T47D (cell line): ENCODE measurements around the gene EIF4G3.

Source experiments
- DNase-seq, 2 experiments: peaks; one replicate each; pipeline versions ENCODE4 v3.0.0 to v3.0.0-alpha.2; 2011 to 2012; ENCODE audit warnings: low read depth in 1 of 2, low spot score in 1 of 2
- JUND ChIP-seq: IDR thresholded peaks from 2 replicates; pipeline ENCODE4 v1.6.1; 2012; ENCODE audit warnings: low read depth
- in situ Hi-C: cut with HindIII; loops from 2 replicates; pipeline ENCODE4 v1.10.0; 2016; ENCODE audit warnings: low sequenced_read_pairs, low pct_unique_long_range_greater_than_20kb

The EIF4G3 gene

DNA sequence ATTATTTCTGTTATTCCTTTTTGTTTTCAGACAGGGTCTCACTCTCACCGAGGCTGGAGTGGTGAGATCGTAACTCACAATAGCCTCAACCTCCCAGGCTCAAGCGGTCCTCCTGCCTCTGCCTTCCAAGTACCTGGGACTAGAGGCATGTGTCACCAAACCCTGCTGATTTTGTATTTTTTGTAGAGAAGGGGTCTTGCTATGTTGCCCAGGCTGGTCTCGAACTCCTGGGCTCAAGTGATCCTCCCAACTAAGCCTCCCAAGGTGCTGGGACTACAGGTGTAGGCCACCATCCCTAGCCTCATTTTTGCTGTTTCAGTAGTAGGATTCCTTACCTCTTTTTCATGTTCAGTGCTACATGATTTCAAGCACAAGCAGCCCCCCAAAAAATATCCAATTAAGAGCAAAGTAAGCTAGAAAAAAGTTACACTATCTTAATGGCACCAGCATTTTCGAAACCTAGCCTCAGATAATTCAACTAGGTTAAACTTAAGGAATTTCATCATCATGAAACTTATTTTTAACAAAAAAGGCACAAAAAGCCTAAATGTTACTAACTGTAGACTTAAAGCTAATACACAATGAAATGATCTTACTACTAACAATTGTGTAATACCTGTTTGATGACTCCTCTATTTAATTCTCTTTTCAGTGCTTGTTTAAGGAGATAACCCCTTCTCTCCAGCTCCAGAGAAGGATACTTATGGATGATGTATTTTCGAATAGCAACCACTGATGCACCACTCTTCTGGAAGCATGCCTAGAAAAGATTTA, 406.2 kb downstream of the EIF4G3 start:
- in situ Hi-C loops: no loop called here
- TF ChIP-seq JUND: no peak
- no peak for DNase-seq

GRCh38 chr1:20767271-20767670, 409.4 kb downstream of the EIF4G3 start:
- in situ Hi-C loops: no loop called here
- no peak for TF ChIP-seq JUND
- DNase-seq: no peak

GRCh38 chr1:20763417-20763816, 413.3 kb downstream of the EIF4G3 start:
- TF ChIP-seq JUND: no peak
- in situ Hi-C loops: no loop called here

GRCh38 chr1:20760322-20760721, 416.4 kb downstream of the EIF4G3 start:
- in situ Hi-C loops: no loop called here
- DNase-seq: no peak
- TF ChIP-seq JUND: no peak

More at GRCh38 chr1:20763417-20763816, 413.3 kb downstream of the EIF4G3 start:
- DNase-seq: no peak
